ENCODE results near the gene SMIM32.

The SMIM32 gene

GRCh38 chr5:136202469-136203205 lies 9.7 kb upstream of the SMIM32 start:
- no peak for TF ChIP-seq CTCF (conservative IDR thresholded peaks at IDR 0.05; ENCODE audit: low read length)
- no peak overlapping the region for H3K4me3 ChIP-seq (ENCODE audit: low read length)
- no peak for DNase-seq (ENCODE audit: low read depth)

- no peak for DNase-seq (ENCODE audit: low read depth)
- no peak overlapping the region for H3K4me3 ChIP-seq (ENCODE audit: low read length)
- TF ChIP-seq CTCF (conservative IDR thresholded peaks at IDR 0.05; ENCODE audit: low read length), result no peak
Measured at GRCh38 chr5:136201870-136202269, 8.9 kb upstream of the SMIM32 start.

GRCh38 chr5:136200761-136201160 lies 7.8 kb upstream of the SMIM32 start:
- no peak for TF ChIP-seq CTCF (conservative IDR thresholded peaks at IDR 0.05; ENCODE audit: low read length)
- H3K4me3 ChIP-seq (ENCODE audit: low read length), result no peak overlapping the region
- DNase-seq (ENCODE audit: low read depth), result no peak

- TF ChIP-seq CTCF (conservative IDR thresholded peaks at IDR 0.05; ENCODE audit: low read length), result no peak
- no peak overlapping the region for H3K4me3 ChIP-seq (ENCODE audit: low read length)
- no peak for DNase-seq (ENCODE audit: low read depth)
Measured at GRCh38 chr5:136200130-136200529, 7.2 kb upstream of the SMIM32 start.

- no peak overlapping the region for H3K4me3 ChIP-seq (ENCODE audit: low read length)
- DNase-seq (ENCODE audit: low read depth), result no peak
- TF ChIP-seq CTCF (conservative IDR thresholded peaks at IDR 0.05; ENCODE audit: low read length), result no peak
Measured at GRCh38 chr5:136199408-136199807, 6.4 kb upstream of the SMIM32 start.

- TF ChIP-seq CTCF (conservative IDR thresholded peaks at IDR 0.05; ENCODE audit: low read length), result no peak
- H3K4me3 ChIP-seq (ENCODE audit: low read length), result no peak overlapping the region
- no peak for DNase-seq (ENCODE audit: low read depth)
Measured at GRCh38 chr5:136198453-136198852, 5.5 kb upstream of the SMIM32 start.

GRCh38 chr5:136197462-136198142 lies 4.6 kb upstream of the SMIM32 start:
- TF ChIP-seq CTCF (conservative IDR thresholded peaks at IDR 0.05; ENCODE audit: low read length), result no peak
- no peak for DNase-seq (ENCODE audit: low read depth)
- H3K4me3 ChIP-seq (ENCODE audit: low read length), result no peak overlapping the region

All from AG10803 (cell line).